A673 (cell line): ENCODE results near the gene UQCRHL. TPM values are rescaled to one million over a fixed set of nuclear protein-coding genes. Genes with fewer than 3 reads are reported as not detected.

ENCODE experiments used
- BruUV-seq: library from RNA; stranded (reverse); fragments of 400-500 nt; replicated peaks from 2 replicates; lab custom pipeline; 2021; lab: Mats Ljungman, UMichigan
- CTCF ChIA-PET: fragments of 300-600 bp; sonication (Branson Sonifier 250); formaldehyde crosslinking; loops from one replicate; lab custom pipeline; 2022; ENCODE audit warnings: antibody characterized with exemption; lab: Charles Lee
- POLR2A ChIA-PET: fragments of 300-600 bp; sonication (Branson Sonifier 250); formaldehyde crosslinking; loops from one replicate; lab custom pipeline; 2022; ENCODE audit warnings: antibody characterized with exemption; ENCODE audit not compliant: low non-redundant PET; lab: Charles Lee
- DNase-seq: peaks from one replicate; pipeline ENCODE4 v3.0.0-alpha.2; 2015; ENCODE audit warnings: low spot score
- H3K27ac ChIP-seq: fragments of 200-600 bp; sonication (generic); 2 replicates; pipeline ENCODE4 v1.5.1; 2016; ENCODE audit warnings: mixed run types, low read depth, mild to moderate bottlenecking, mixed read lengths, antibody characterized with exemption, low read length; ENCODE audit not compliant: poor library complexity, severe bottlenecking
- H3K27me3 ChIP-seq: fragments of 200-600 bp; sonication (generic); replicated peaks from 2 replicates; pipeline ENCODE4 v1.6.1; 2017; ENCODE audit warnings: mixed run types, low read depth, mild to moderate bottlenecking, mixed read lengths, antibody characterized with exemption, low read length; ENCODE audit not compliant: insufficient read depth, poor library complexity
- H3K36me3 ChIP-seq: fragments of 200-600 bp; sonication (generic); 2 replicates; pipeline ENCODE4 v1.6.1; 2016; ENCODE audit warnings: mixed run types, mild to moderate bottlenecking, mixed read lengths, antibody characterized with exemption, low read length; ENCODE audit not compliant: insufficient read depth, poor library complexity, severe bottlenecking
- H3K4me1 ChIP-seq: fragments of 200-600 bp; sonication (generic); 2 replicates; pipeline ENCODE4 v1.6.1; 2017; ENCODE audit warnings: mixed run types, mild to moderate bottlenecking, mixed read lengths, antibody characterized with exemption, low read length; ENCODE audit not compliant: insufficient read depth, poor library complexity, severe bottlenecking
- H3K4me3 ChIP-seq: fragments of 200-600 bp; sonication (generic); 2 replicates; pipeline ENCODE4 v1.5.1; 2016; ENCODE audit warnings: low read depth, mixed run types, mild to moderate bottlenecking, mixed read lengths, low read length; ENCODE audit not compliant: poor library complexity, severe bottlenecking
- H3K9me3 ChIP-seq: fragments of 200-600 bp; sonication (generic); 2 replicates; pipeline ENCODE4 v1.6.1; 2016; ENCODE audit warnings: mixed run types, low read depth, mild to moderate bottlenecking, mixed read lengths, antibody characterized with exemption, low read length; ENCODE audit not compliant: poor library complexity, severe bottlenecking
- EZH2 ChIP-seq: fragments of 200-600 bp; sonication (generic); IDR thresholded peaks from 2 replicates; pipeline ENCODE4 v1.6.1; 2017; ENCODE audit warnings: borderline replicate concordance, low read depth, mild to moderate bottlenecking, mixed read lengths, antibody characterized with exemption, low read length; ENCODE audit not compliant: poor library complexity, severe bottlenecking
- intact Hi-C: fragments of 100-400 bp; cut with micrococcal nuclease; formaldehyde crosslinking; loops from one replicate; pipeline ENCODE4 v1.10.0; 2022; ENCODE audit not compliant: unreplicated experiment
- total RNA-seq: library from RNA; stranded (reverse); gene quantifications from 2 replicates; pipeline ENCODE4 v1.2.3, GENCODE V29; 2021
- TF ChIP-seq, protein P1 (sequence below): fragments of 300-800, 200-600 bp; sonication (generic); conservative IDR thresholded peaks from 2 replicates; pipeline ENCODE4 v1.5.1; 2017; ENCODE audit warnings: low read depth, mild to moderate bottlenecking, antibody characterized with exemption, low read length, moderate library complexity, mixed read lengths

The UQCRHL gene
- total RNA-seq, 1 experiment from 2014 or later = 4.1 TPM

- TF ChIP-seq EZH2 = no peak
- TF ChIP-seq, protein P1, sequence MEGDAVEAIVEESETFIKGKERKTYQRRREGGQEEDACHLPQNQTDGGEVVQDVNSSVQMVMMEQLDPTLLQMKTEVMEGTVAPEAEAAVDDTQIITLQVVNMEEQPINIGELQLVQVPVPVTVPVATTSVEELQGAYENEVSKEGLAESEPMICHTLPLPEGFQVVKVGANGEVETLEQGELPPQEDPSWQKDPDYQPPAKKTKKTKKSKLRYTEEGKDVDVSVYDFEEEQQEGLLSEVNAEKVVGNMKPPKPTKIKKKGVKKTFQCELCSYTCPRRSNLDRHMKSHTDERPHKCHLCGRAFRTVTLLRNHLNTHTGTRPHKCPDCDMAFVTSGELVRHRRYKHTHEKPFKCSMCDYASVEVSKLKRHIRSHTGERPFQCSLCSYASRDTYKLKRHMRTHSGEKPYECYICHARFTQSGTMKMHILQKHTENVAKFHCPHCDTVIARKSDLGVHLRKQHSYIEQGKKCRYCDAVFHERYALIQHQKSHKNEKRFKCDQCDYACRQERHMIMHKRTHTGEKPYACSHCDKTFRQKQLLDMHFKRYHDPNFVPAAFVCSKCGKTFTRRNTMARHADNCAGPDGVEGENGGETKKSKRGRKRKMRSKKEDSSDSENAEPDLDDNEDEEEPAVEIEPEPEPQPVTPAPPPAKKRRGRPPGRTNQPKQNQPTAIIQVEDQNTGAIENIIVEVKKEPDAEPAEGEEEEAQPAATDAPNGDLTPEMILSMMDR = no peak
- Histone ChIP-seq H3K36me3 (no peaks in the 10 kb centered on the region), H3K9me3 (no peaks in the 10 kb centered on the region), H3K4me3 (no peak overlapping the region), H3K4me1 (peaks cover 26% of the 10 kb centered on the region), H3K27me3 (no peaks in the 10 kb centered on the region), H3K27ac (no peak overlapping the region)
- POLR2A ChIA-PET = no interaction called here
- intact Hi-C loops = loop anchor here (5.0 kb wide), 1 partner anchor 35 kb away; no protein-coding TSS in a partner anchor
- no TSS peak for BruUV-seq
- CTCF ChIA-PET = no interaction called here
- no peak for DNase-seq
These were observed 44.8 kb upstream of the UQCRHL start for GRCh38 chr1:15852036-15852827.

GRCh38 chr1:15851210-15852035, 44.0 kb upstream of the UQCRHL start:
- TF ChIP-seq, protein P1 = no peak
- CTCF ChIA-PET = no interaction called here
- no peaks in the 10 kb centered on the region for H3K36me3 ChIP-seq
- intact Hi-C loops = loop anchor here (5.0 kb wide), 1 partner anchor 36 kb away; no protein-coding TSS in a partner anchor
- no peak for DNase-seq
- H3K4me1 ChIP-seq = peaks cover 26% of the 10 kb centered on the region
- POLR2A ChIA-PET = interaction anchor here (0.7 kb wide), 1 partner anchor 111 kb away, joined by 3 read pairs; no protein-coding TSS in a partner anchor
- H3K27me3 ChIP-seq = no peaks in the 10 kb centered on the region
- H3K27ac ChIP-seq = peak overlapping the region; percentile 83
- no peak overlapping the region for H3K4me3 ChIP-seq
- H3K9me3 ChIP-seq = no peaks in the 10 kb centered on the region
- BruUV-seq = no TSS peak

GRCh38 chr1:15850471-15851001, 43.1 kb upstream of the UQCRHL start:
- no peaks in the 10 kb centered on the region for H3K9me3 ChIP-seq
- ChIA-PET POLR2A (interaction anchor here (0.6 kb wide), 4 partner anchors 10 to 36 kb away, joined by 4 to 16 read pairs (median 6); no protein-coding TSS in a partner anchor), CTCF (interaction anchor here (0.9 kb wide), 1 partner anchor 35 kb away, joined by 3 read pairs; no protein-coding TSS in a partner anchor)
- H3K27me3 ChIP-seq = no peaks in the 10 kb centered on the region
- peak overlapping the region; percentile 90 for H3K4me3 ChIP-seq
- intact Hi-C loops = loop anchor here (5.0 kb wide), 1 partner anchor 37 kb away; no protein-coding TSS in a partner anchor
- TF ChIP-seq, protein P1 = no peak
- no peak for TF ChIP-seq EZH2
- no TSS peak for BruUV-seq
- peak overlapping the region; percentile 83 for H3K27ac ChIP-seq
- DNase-seq = no peak
- no peaks in the 10 kb centered on the region for H3K36me3 ChIP-seq
- peaks cover 27% of the 10 kb centered on the region for H3K4me1 ChIP-seq
